Fibroblast of lung (primary cell): ENCODE results near the gene MRPL16.

Experiments used
- CTCF ChIP-seq, 2 donors: IDR thresholded peaks in 1 of 2; conservative IDR thresholded peaks in 1 of 2; 1 replicate in 1 of 2; 2 replicates in 1 of 2; pipeline ENCODE4 v1.5.1; 2011 to 2012; ENCODE audit warnings: low read length in 2 of 2, control low read depth in 1 of 2, inconsistent platforms in 1 of 2, low read depth in 1 of 2, mild to moderate bottlenecking in 1 of 2
- EZH2 ChIP-seq: IDR thresholded peaks from 2 replicates; pipeline ENCODE4 v1.5.1; 2012; ENCODE audit warnings: low read length, control low read depth, mild to moderate bottlenecking; ENCODE audit errors: missing control alignments

- TF ChIP-seq CTCF (conservative IDR thresholded peaks at IDR 0.05 in 1 of 2, IDR thresholded peaks at IDR 0.05 in 1 of 2; ENCODE audit: low read depth in 1 of 2, low read length in 2 of 2) (peak; percentile 57 to 69), EZH2 (no peak)
Observed at GRCh38 chr11:59822989-59823566, 12.5 kb upstream of the MRPL16 start.
